GM21528 (cell line): ENCODE measurements around the gene DHX30.
"Not testable (repeated sequence)": the region's sequence is repeated elsewhere in the genome, so short reads cannot be mapped to it uniquely, and the experiment has no call there.

Experiments used
- ATAC-seq: cut with Tn5 transposase; IDR thresholded peaks from one replicate; pipeline ENCODE4 v1.9.1; 2021; ENCODE audit warnings: mild to moderate bottlenecking, moderate library complexity; ENCODE audit not compliant: unreplicated experiment, low FRiP score

The DHX30 gene, protein sequence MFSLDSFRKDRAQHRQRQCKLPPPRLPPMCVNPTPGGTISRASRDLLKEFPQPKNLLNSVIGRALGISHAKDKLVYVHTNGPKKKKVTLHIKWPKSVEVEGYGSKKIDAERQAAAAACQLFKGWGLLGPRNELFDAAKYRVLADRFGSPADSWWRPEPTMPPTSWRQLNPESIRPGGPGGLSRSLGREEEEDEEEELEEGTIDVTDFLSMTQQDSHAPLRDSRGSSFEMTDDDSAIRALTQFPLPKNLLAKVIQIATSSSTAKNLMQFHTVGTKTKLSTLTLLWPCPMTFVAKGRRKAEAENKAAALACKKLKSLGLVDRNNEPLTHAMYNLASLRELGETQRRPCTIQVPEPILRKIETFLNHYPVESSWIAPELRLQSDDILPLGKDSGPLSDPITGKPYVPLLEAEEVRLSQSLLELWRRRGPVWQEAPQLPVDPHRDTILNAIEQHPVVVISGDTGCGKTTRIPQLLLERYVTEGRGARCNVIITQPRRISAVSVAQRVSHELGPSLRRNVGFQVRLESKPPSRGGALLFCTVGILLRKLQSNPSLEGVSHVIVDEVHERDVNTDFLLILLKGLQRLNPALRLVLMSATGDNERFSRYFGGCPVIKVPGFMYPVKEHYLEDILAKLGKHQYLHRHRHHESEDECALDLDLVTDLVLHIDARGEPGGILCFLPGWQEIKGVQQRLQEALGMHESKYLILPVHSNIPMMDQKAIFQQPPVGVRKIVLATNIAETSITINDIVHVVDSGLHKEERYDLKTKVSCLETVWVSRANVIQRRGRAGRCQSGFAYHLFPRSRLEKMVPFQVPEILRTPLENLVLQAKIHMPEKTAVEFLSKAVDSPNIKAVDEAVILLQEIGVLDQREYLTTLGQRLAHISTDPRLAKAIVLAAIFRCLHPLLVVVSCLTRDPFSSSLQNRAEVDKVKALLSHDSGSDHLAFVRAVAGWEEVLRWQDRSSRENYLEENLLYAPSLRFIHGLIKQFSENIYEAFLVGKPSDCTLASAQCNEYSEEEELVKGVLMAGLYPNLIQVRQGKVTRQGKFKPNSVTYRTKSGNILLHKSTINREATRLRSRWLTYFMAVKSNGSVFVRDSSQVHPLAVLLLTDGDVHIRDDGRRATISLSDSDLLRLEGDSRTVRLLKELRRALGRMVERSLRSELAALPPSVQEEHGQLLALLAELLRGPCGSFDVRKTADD

GRCh38 chr3:47802734-47803479 lies at the start of gene DHX30:
TSS of gene DHX30 (plus strand) at chr3:47803138. CDS start at chr3:47810684, 7,546 bp downstream.
- peak; percentile 82 for ATAC-seq

DNA sequence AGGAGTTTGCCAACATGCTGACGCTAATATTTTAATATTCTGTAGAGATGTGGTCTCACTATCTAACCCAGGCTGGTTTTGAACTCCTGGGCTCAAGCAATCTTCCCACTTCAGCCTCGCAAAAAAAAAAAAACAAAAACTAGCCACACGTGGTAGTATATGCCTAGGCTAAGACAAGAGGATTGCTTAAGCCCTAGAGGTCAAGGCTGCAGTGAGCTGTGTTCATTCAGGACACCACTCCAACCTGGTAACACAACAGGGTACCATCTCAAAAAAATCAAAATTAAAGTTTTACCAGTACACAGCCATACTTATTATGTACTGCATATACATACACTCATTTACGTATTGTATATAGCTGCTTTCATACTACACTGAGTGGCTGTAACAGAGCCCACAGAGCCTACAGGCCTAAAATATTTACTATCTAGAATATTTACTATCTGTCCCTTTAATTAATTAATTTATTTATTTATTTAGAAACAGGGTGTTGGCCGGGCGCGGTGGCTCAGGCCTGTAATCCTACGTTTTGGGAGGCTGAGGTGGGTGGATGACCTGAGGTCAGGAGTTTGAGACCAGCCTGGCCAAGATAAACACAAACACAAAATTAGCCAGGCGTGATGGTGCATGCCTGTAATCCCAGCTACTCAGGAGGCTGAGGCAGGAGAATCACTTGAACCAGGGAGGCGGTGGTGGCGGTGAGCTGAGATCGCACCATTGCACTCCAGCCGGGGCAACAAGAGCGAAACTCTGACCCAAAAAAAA lies 44.5 kb upstream of the DHX30 start:
- ATAC-seq = no peak

DNA sequence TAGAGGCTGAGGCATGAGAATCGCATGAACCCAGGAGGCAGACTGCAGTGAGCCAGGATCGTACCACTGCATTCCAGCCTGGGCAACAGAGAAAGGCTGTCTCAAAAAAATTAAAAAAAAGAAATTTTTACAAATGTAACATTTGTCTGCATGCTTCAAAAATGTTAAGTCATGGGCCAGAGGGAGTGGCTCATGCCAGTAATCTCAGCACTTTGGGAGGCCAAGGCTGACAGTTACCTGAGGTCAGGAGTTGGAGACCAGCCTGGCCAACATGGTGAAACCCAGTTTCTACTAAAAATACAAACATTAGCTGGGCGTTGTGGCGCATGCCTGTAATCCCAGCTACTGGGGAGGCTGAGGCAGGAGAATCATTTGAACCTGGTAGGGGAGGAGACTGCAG lies 42.7 kb upstream of the DHX30 start:
- ATAC-seq = not testable (repeated sequence)

- ATAC-seq = no peak
Observed at GRCh38 chr3:47761046-47761445, 41.9 kb upstream of the DHX30 start.

DNA sequence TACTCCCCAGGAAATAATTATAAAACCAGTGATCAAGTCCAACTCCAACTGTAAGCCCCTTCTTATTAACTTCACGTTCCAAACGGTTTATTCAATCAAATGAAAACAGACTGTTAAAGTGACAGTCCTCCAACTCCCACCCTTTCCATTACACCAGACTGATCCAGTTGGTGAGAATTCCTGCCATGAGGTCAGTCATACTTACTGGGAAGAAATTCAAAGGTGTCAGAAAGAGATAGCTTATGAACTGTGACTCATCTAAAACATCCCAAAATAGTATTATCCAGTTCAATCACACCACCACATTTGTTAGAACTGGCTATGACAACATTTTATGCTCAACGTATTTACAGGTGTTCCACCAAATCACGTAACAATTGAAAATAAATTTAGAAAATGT lies 40.7 kb upstream of the DHX30 start:
- ATAC-seq = no peak

- ATAC-seq = no peak
Observed at GRCh38 chr3:47766186-47766585, 36.8 kb upstream of the DHX30 start.

DNA sequence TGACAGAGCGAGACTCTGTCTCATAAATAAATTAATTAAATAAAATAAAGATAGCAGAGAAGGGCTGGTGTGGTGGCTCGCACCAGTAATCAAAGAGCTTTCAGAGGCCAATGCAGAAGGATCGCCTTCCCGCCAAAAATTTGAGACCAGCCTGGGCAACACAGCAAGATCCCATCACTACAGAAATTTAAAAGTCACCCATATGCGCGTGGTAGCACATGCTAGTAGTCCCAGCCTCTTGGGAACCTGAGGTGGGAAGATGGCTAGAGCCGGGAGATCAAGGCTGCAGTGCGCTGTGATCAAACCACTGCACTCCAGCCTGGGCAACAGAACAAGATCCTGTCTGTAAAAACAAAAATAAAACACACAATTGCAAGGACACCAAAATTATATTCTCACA lies 30.9 kb upstream of the DHX30 start:
- no peak for ATAC-seq

DNA sequence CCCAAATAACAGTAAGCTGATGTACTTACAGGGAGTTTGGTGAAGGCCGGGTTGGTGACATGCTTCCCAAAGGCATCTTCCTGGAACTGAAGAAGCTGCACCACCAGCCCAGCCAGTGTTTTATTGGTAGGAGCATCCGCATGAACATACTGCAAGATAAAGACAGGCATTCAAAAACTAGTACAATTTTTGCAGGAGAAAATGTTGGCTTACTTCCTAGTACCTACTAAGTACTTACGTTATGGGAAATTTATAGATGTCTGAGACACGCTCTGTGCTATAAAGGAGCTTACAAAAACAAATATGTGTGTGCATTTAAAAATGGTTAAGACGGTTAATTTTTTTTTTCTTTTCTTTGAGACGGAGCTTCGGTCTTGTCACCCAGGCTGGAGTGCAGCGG lies 30.1 kb upstream of the DHX30 start:
- ATAC-seq = no peak

- no peak for ATAC-seq
Observed at GRCh38 chr3:47778746-47779145, 24.2 kb upstream of the DHX30 start.

DNA sequence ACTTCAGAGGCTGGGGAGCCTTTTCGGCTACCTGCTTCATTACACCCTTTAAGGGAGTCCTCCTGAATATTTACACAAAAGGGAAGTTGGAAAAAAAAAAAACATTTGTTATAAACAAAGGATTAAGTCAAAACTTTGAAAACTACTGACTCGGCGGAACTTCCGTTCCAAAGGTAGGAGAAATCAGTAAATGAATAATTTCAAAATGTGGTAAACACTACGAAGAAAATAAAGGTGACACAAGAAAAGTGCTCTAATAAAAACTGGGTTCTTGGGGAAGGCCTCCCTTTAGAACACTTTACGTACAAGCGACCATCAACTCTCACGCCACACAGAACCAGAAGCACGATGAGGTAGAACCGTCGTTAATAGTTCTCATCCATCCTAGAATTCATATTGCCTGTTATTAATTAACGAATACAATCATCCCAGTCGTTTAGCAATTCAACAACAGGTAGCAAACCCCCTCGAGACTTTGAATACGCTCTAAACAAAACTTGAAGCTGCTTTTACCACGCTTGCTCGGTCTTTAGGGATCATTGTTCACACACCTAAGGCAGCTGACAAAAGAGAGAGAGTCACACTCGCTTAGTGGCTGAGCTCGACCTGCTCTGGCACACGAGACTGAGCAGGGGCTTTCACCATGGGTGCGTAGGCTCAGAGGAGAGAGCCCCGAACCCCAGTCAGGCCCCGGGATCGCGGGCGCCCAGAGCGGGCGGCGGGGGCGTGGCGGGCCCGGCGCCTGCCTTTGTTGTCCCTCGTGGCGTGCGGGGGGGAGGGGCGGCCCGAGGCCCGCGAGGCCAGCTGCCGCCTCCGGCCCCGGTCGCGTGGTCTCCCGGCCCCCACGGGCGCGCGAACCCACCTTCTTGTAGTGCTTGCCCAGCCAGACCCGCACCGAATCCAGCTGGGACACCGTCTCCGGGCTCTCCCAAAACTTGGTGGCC lies 21.9 kb upstream of the DHX30 start:
- ATAC-seq = peak; percentile 37

DNA sequence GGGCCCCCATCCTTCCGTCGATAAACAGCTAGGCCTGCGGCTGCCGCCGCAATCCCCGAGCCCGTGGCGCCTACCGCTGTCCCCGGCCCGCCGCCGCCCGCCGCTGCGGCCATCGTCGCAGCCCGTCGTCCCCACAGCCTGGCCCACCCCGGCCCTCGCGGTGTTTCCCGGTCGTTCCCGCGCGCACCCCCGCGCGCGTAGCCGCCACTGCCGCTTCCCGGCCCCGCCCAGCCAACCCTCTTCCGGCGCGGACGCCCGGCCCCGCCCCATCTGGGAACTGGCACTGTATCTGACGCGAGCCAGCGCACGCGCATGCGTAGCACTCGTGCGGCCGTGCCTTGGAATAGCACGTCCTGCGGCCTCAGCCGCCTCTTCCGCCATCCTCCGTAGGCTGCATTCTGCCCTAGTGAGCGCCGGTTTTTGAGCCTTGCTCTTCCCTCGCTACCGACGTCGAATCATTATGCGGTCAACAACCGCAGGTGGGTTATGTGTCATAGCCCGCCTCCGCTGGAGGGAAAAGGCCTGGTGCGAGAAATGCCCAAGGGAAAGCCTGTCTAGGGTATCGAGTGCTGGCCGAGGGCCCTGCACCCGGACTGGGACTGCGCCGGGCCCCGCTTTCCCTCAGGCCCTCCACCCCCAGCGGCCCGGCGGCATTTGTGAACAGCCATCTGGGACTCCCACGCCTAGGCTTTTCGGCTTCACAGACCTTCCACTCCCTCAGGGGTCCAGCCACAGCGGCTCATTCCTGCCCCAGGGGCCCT lies 21.1 kb upstream of the DHX30 start, which contains the start of gene SMARCC1:
TSS of gene SMARCC1 (minus strand) at position 209 of the 761 bp plus-strand sequence. CDS start at position 113, 96 bp downstream.
- ATAC-seq = peak; percentile 82

GRCh38 chr3:47782446-47783308 lies 20.3 kb upstream of the DHX30 start:
- ATAC-seq = no peak

GRCh38 chr3:47783673-47784072 lies 19.3 kb upstream of the DHX30 start:
- ATAC-seq = no peak

DNA sequence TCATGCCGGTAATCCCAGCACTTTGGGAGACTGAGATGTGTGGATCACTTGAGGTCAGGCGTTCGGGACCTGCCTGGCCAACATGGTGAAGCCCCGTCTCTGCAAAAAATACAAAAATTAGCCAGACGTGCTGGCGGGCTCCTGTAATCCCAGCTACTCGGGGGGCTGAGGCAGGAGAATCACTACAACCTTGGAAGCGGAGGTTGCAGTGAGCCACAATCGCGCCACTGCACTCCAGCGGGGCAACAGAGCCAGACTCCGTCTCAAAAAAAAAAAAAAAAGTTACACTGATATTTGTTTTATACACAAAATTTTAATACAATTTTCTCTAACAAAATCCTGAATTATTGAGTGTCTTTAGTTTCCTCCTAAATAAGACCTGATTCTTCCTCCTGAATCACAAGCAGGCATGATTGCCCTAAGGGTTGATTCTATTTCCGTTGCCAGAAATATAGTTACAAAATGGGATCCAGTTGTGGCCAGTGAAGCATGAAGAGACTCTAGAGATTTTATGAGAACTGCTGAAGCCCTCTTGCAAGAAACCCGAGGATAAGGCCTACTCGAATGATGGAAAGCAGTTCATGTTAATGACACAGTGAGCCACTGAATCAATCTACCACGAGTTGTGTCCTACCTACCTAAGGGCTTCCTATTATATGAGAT lies 11.6 kb upstream of the DHX30 start:
- no peak for ATAC-seq

- ATAC-seq = no peak
Observed at GRCh38 chr3:47792699-47793098, 10.2 kb upstream of the DHX30 start.

DNA sequence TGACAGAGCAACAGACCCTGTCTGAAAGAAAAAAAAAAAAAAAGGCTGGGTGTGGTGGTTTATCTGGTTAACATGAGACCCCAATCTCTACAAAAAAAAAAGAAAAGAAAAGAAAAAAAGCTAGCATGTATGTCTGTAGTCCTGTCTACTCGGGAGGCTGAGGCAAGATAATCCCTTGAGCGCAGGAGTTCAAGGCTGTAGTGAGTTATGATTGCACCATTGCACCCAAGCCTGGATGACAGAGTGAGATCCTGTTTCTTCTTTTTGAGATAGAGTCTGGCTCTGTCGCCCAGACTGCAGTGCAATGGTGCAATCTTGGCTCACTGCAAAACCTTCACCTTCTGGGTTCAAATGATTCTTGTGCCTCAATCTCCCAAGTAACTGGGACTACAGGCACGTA lies 8.4 kb upstream of the DHX30 start:
- no peak for ATAC-seq
